ENCODE results near the gene OSER1.
"Not testable (repeated sequence)": the region's sequence is repeated elsewhere in the genome, so short reads cannot be mapped to it uniquely, and the experiment has no call there.

OSER1 gene

GRCh38 chr20:44200371-44200770 lies 10.2 kb downstream of the OSER1 start:
- ChIA-PET POLR2A (no interaction called here), CTCF (interaction anchor here (1.3 to 6.4 kb wide), 3 partner anchors 12 to 85 kb away, joined by 4 to 115 read pairs (median 33); no protein-coding TSS in a partner anchor)

GRCh38 chr20:44199877-44200276 lies 10.7 kb downstream of the OSER1 start:
- ChIA-PET CTCF (interaction anchor here (1.3 to 6.4 kb wide), 3 partner anchors 11 to 85 kb away, joined by 4 to 115 read pairs (median 33); no protein-coding TSS in a partner anchor), POLR2A (interaction anchor here (0.6 kb wide), 1 partner anchor 741 kb away, joined by 3 read pairs; no protein-coding TSS in a partner anchor)
- TF ChIP-seq, protein P1, sequence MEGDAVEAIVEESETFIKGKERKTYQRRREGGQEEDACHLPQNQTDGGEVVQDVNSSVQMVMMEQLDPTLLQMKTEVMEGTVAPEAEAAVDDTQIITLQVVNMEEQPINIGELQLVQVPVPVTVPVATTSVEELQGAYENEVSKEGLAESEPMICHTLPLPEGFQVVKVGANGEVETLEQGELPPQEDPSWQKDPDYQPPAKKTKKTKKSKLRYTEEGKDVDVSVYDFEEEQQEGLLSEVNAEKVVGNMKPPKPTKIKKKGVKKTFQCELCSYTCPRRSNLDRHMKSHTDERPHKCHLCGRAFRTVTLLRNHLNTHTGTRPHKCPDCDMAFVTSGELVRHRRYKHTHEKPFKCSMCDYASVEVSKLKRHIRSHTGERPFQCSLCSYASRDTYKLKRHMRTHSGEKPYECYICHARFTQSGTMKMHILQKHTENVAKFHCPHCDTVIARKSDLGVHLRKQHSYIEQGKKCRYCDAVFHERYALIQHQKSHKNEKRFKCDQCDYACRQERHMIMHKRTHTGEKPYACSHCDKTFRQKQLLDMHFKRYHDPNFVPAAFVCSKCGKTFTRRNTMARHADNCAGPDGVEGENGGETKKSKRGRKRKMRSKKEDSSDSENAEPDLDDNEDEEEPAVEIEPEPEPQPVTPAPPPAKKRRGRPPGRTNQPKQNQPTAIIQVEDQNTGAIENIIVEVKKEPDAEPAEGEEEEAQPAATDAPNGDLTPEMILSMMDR (IDR thresholded peaks at IDR 0.05; ENCODE audit: insufficient read depth, low read length, missing control alignments) = no peak
- no peak for DNase-seq (ENCODE audit: low read depth, low spot score)
- no peak overlapping the region for H3K4me3 ChIP-seq (ENCODE audit: low read depth, low read length)

More at GRCh38 chr20:44200371-44200770, 10.2 kb downstream of the OSER1 start:
- no peak for DNase-seq (ENCODE audit: low read depth, low spot score)
- TF ChIP-seq, protein P1 (IDR thresholded peaks at IDR 0.05; ENCODE audit: insufficient read depth, low read length, missing control alignments) = no peak
- no peak overlapping the region for H3K4me3 ChIP-seq (ENCODE audit: low read depth, low read length)

DNA sequence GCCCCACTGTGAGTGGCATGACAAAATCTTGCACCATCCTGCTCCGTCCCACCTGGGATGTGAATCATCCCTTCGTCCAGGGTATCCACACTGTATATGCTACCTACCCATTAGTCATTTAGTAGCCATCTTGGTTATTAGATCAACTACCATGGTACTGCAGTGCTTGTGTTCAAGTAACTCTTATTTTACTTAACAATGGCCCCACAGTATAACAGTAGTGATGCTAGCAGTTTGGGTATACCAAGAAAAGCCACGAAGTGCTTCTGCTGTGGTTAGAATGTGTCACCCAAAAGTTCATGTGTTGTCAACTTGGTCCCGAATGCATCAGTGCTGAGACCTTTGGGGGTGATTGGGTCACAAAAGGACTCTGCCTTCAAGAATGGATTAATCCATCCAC lies 11.7 kb downstream of the OSER1 start:
- no peak for DNase-seq (ENCODE audit: low read depth, low spot score)
- TF ChIP-seq, protein P1 (IDR thresholded peaks at IDR 0.05; ENCODE audit: insufficient read depth, low read length, missing control alignments) = no peak
- POLR2A ChIA-PET = no interaction called here
- CTCF ChIA-PET = interaction anchor here (3.6 to 6.4 kb wide), 2 partner anchors 10 to 80 kb away, joined by 33 to 115 read pairs; no protein-coding TSS in a partner anchor
- no peak overlapping the region for H3K4me3 ChIP-seq (ENCODE audit: low read depth, low read length)

GRCh38 chr20:44196271-44196670 lies 14.3 kb downstream of the OSER1 start:
- TF ChIP-seq, protein P1 (IDR thresholded peaks at IDR 0.05; ENCODE audit: insufficient read depth, low read length, missing control alignments) = no peak
- no peak overlapping the region for H3K4me3 ChIP-seq (ENCODE audit: low read depth, low read length)
- CTCF ChIA-PET = interaction anchor here (0.7 to 6.4 kb wide), 7 partner anchors 11 to 275 kb away, joined by 3 to 115 read pairs (median 3); partner anchors contain the start of gene FITM2
- POLR2A ChIA-PET = no interaction called here
- DNase-seq (ENCODE audit: low read depth, low spot score) = no peak

DNA sequence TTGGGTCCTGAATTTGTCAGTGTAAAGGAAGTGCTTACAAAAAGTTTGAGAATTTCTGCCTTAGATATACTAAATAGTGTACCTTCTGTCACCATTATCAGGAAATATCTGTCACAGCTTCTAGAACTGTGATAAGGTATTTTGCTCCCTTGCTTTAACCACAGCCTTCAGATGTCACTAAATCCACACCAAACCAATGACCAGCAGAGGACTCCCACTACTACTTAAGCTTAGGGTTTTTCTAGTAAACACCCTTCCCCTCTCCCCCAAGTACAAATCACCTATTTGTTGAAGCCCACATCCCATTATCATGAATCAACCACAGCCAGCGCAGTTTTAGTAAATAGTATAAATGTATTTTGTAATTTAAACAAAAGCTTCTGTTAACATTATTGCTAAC lies 15.0 kb downstream of the OSER1 start:
- POLR2A ChIA-PET = no interaction called here

GRCh38 chr20:44193801-44194200 lies 16.8 kb downstream of the OSER1 start:
- DNase-seq (ENCODE audit: low read depth, low spot score) = no peak
- CTCF ChIA-PET = interaction anchor here (1.0 to 17.1 kb wide), 3 partner anchors 9 to 80 kb away, joined by 3 to 820 read pairs (median 5); no protein-coding TSS in a partner anchor
- POLR2A ChIA-PET = no interaction called here
- TF ChIP-seq, protein P1 (IDR thresholded peaks at IDR 0.05; ENCODE audit: insufficient read depth, low read length, missing control alignments) = no peak
- no peak overlapping the region for H3K4me3 ChIP-seq (ENCODE audit: low read depth, low read length)

More for the DNA sequence above, 15.0 kb downstream of the OSER1 start:
- no peak for DNase-seq (ENCODE audit: low read depth, low spot score)
- TF ChIP-seq, protein P1 (IDR thresholded peaks at IDR 0.05; ENCODE audit: insufficient read depth, low read length, missing control alignments) = no peak
- H3K4me3 ChIP-seq (ENCODE audit: low read depth, low read length) = no peak overlapping the region
- CTCF ChIA-PET = interaction anchor here (0.6 to 6.4 kb wide), 11 partner anchors 10 to 407 kb away, joined by 3 to 115 read pairs (median 3); partner anchors contain the start of gene FITM2

- H3K4me3 ChIP-seq (ENCODE audit: low read depth, low read length); DNase-seq (ENCODE audit: low read depth, low spot score); POLR2A ChIA-PET: not testable (repeated sequence)
- CTCF ChIA-PET = interaction anchor here (2.9 to 17.1 kb wide), 6 partner anchors 11 to 78 kb away, joined by 20 to 820 read pairs (median 46); no protein-coding TSS in a partner anchor
These were observed 18.9 kb downstream of the OSER1 start for GRCh38 chr20:44191640-44192039.

Data from AG04449 (cell line).